Loucy (cell line): ENCODE measurements around the gene FAM131B.

Source experiments
- H2AFZ ChIP-seq: fragments of 200-600 bp; sonication (generic); 2 replicates; pipeline ENCODE4 v1.6.0; 2016; ENCODE audit warnings: antibody characterized with exemption, mild to moderate bottlenecking, low read length, moderate library complexity
- H3F3A ChIP-seq: fragments of 200-600 bp; 2 replicates; pipeline ENCODE4 v1.6.0; 2016; ENCODE audit warnings: antibody characterized with exemption, low read depth, mild to moderate bottlenecking
- H3K27me3 ChIP-seq: fragments of 200-600 bp; sonication (generic); 2 replicates; pipeline ENCODE4 v1.6.1; 2014; ENCODE audit warnings: low read length, mild to moderate bottlenecking; ENCODE audit not compliant: insufficient read depth, poor library complexity, severe bottlenecking
- H3K36me3 ChIP-seq: fragments of 200-600 bp; sonication (generic); 2 replicates; pipeline ENCODE4 v1.6.1; 2016; ENCODE audit warnings: low read length; ENCODE audit not compliant: insufficient read depth
- H3K4me1 ChIP-seq: fragments of 200-600 bp; sonication (generic); 2 replicates; pipeline ENCODE4 v1.5.1; 2014; ENCODE audit warnings: low read length, mild to moderate bottlenecking; ENCODE audit not compliant: insufficient read depth, poor library complexity, severe bottlenecking
- H3K4me2 ChIP-seq: fragments of 200-600 bp; sonication (generic); 2 replicates; pipeline ENCODE4 v1.6.0; 2014; ENCODE audit warnings: antibody characterized with exemption, low read length, low read depth, mild to moderate bottlenecking; ENCODE audit not compliant: poor library complexity, severe bottlenecking
- H3K4me3 ChIP-seq: fragments of 200-600 bp; sonication (generic); 2 replicates; pipeline ENCODE4 v1.5.1; 2014; ENCODE audit warnings: low read length, mild to moderate bottlenecking, mixed read lengths; ENCODE audit not compliant: poor library complexity, severe bottlenecking
- H3K79me2 ChIP-seq: fragments of 200-600 bp; sonication (generic); 2 replicates; pipeline ENCODE4 v1.6.1; 2014; ENCODE audit warnings: low read length; ENCODE audit not compliant: insufficient read depth
- H3K9ac ChIP-seq: fragments of 200-600 bp; sonication (generic); 2 replicates; pipeline ENCODE4 v1.6.0; 2014; ENCODE audit warnings: mild to moderate bottlenecking, low read depth, low read length, moderate library complexity; ENCODE audit not compliant: poor library complexity, severe bottlenecking
- H3K9me2 ChIP-seq: fragments of 200-600 bp; sonication (generic); replicated peaks from 2 replicates; pipeline ENCODE4 v1.6.1; 2016; ENCODE audit warnings: low read depth, low read length, mixed read lengths
- H3K9me3 ChIP-seq: fragments of 200-600 bp; sonication (generic); 2 replicates; pipeline ENCODE4 v1.6.1; 2014; ENCODE audit warnings: mild to moderate bottlenecking, antibody characterized with exemption, low read length, low read depth; ENCODE audit not compliant: insufficient read depth
- H4K20me1 ChIP-seq: fragments of 200-600 bp; sonication (generic); 2 replicates; pipeline ENCODE4 v1.6.0; 2014; ENCODE audit warnings: antibody characterized with exemption, low read length, mild to moderate bottlenecking; ENCODE audit not compliant: insufficient read depth, poor library complexity, severe bottlenecking
- CTCF ChIP-seq: fragments of 200-600 bp; sonication (generic); conservative IDR thresholded peaks from 2 replicates; pipeline ENCODE4 v1.5.1; 2014; ENCODE audit warnings: mild to moderate bottlenecking, antibody characterized with exemption, low read length
- EZH2phosphoT487 ChIP-seq: fragments of 200-600 bp; IDR thresholded peaks from 2 replicates; pipeline ENCODE4 v1.6.1; 2018; ENCODE audit warnings: antibody characterized with exemption, mild to moderate bottlenecking, moderate library complexity, borderline replicate concordance

FAM131B gene

GRCh38 chr7:143305423-143306070 lies 57.0 kb downstream of the FAM131B start:
- no peak overlapping the region for H2AFZ ChIP-seq
- peaks cover 6% of the 10 kb centered on the region for H4K20me1 ChIP-seq
- H3K4me1 ChIP-seq = peaks cover 3% of the 10 kb centered on the region
- no peaks in the 10 kb centered on the region for H3F3A ChIP-seq
- no peaks in the 10 kb centered on the region for H3K27me3 ChIP-seq
- no peak overlapping the region for H3K4me3 ChIP-seq
- H3K79me2 ChIP-seq = peaks cover 10% of the 10 kb centered on the region; the same call in 1 of the 2 replicates
- H3K36me3 ChIP-seq = peaks cover 69% of the 10 kb centered on the region
- H3K4me2 ChIP-seq = no peak overlapping the region
- no peak for TF ChIP-seq EZH2phosphoT487
- TF ChIP-seq CTCF = peak; percentile 92
- H3K9me3 ChIP-seq = no peaks in the 10 kb centered on the region
- H3K9ac ChIP-seq = no peak overlapping the region
- H3K9me2 ChIP-seq = no peaks in the 10 kb centered on the region

GRCh38 chr7:143304938-143305337 lies 57.6 kb downstream of the FAM131B start:
- Histone ChIP-seq H3K4me1 (no peaks in the 10 kb centered on the region), H3K36me3 (peaks cover 75% of the 10 kb centered on the region), H3K79me2 (peaks cover 10% of the 10 kb centered on the region; the same call in 1 of the 2 replicates), H4K20me1 (peaks cover 9% of the 10 kb centered on the region), H2AFZ (no peak overlapping the region), H3K9me2 (no peaks in the 10 kb centered on the region), H3K4me2 (no peak overlapping the region), H3K9ac (no peak overlapping the region), H3K4me3 (no peak overlapping the region), H3F3A (no peaks in the 10 kb centered on the region), H3K27me3 (no peaks in the 10 kb centered on the region), H3K9me3 (no peaks in the 10 kb centered on the region)
- TF ChIP-seq CTCF = no peak

- peaks cover 10% of the 10 kb centered on the region; the same call in 1 of the 2 replicates for H3K79me2 ChIP-seq
- H3K27me3 ChIP-seq = no peaks in the 10 kb centered on the region
- H3K4me3 ChIP-seq = no peak overlapping the region
- H3K9me2 ChIP-seq = no peaks in the 10 kb centered on the region
- H3F3A ChIP-seq = no peaks in the 10 kb centered on the region
- no peak overlapping the region for H3K4me2 ChIP-seq
- no peaks in the 10 kb centered on the region for H3K4me1 ChIP-seq
- no peak for TF ChIP-seq CTCF
- no peak for TF ChIP-seq EZH2phosphoT487
- H3K9me3 ChIP-seq = no peaks in the 10 kb centered on the region
- peaks cover 9% of the 10 kb centered on the region for H4K20me1 ChIP-seq
- H2AFZ ChIP-seq = no peak overlapping the region
- peaks cover 87% of the 10 kb centered on the region for H3K36me3 ChIP-seq
- H3K9ac ChIP-seq = no peak overlapping the region
Measured at GRCh38 chr7:143303733-143304132, 58.8 kb downstream of the FAM131B start.
